Keratinocyte (primary cell): ENCODE data around the gene GAS6. TPM values are rescaled to one million over a fixed set of nuclear protein-coding genes. Genes with fewer than 3 reads are reported as not detected.

Experiments
- DNase-seq: peaks from one replicate; pipeline ENCODE4 v3.0.0-alpha.2; 2011; ENCODE audit warnings: low read depth, missing footprints, low spot score
- FAIRE-seq: peaks from 2 replicates; lab custom pipeline; 2011; peaks lifted over from hg19 to GRCh38; lab: Jason Lieb, UNC
- H2AFZ ChIP-seq: 2 replicates; pipeline ENCODE4 v1.6.0; 2012; ENCODE audit warnings: low read length, control low read depth, inconsistent platforms; ENCODE audit not compliant: control insufficient read depth
- H3K27ac ChIP-seq: 2 replicates; pipeline ENCODE4 v1.5.1; 2011; ENCODE audit warnings: low read length; ENCODE audit not compliant: control insufficient read depth, insufficient read depth
- H3K27me3 ChIP-seq: 3 replicates; pipeline ENCODE4 v1.6.0; 2011; ENCODE audit warnings: low read length; ENCODE audit not compliant: control insufficient read depth, insufficient read depth; ENCODE audit errors: extremely low read depth
- H3K36me3 ChIP-seq, 2 experiments: 2 replicates in 1 of 2; 3 replicates in 1 of 2; pipeline ENCODE4 v1.5.1; 2011; ENCODE audit warnings: low read length in 2 of 2, mild to moderate bottlenecking in 1 of 2; ENCODE audit not compliant: control insufficient read depth in 2 of 2, insufficient read depth in 2 of 2; ENCODE audit errors: extremely low read depth in 1 of 2
- H3K4me1 ChIP-seq: 3 replicates; pipeline ENCODE4 v1.5.1; 2011; ENCODE audit warnings: low read length; ENCODE audit not compliant: control insufficient read depth, insufficient read depth; ENCODE audit errors: extremely low read depth
- H3K4me2 ChIP-seq: 3 replicates; pipeline ENCODE4 v1.6.0; 2011; ENCODE audit warnings: low read depth, low read length; ENCODE audit not compliant: control insufficient read depth, insufficient read depth; ENCODE audit errors: extremely low read depth
- H3K4me3 ChIP-seq, 3 experiments: fragments of 200-600 bp in 1 of 3; sonication (generic) in 1 of 3; 2 replicates in 2 of 3; 3 replicates in 1 of 3; pipeline ENCODE4 v1.5.1; 2011 to 2016; ENCODE audit warnings: low read length in 3 of 3, mild to moderate bottlenecking in 3 of 3, control low read depth in 2 of 3, inconsistent platforms in 1 of 3, low read depth in 1 of 3, mixed read lengths in 1 of 3, mixed run types in 1 of 3, moderate library complexity in 1 of 3; ENCODE audit not compliant: control insufficient read depth in 2 of 3, insufficient read depth in 2 of 3; ENCODE audit errors: extremely low read depth in 1 of 3
- H3K79me2 ChIP-seq: 2 replicates; pipeline ENCODE4 v1.6.0; 2012; ENCODE audit warnings: low read length; ENCODE audit not compliant: control insufficient read depth, insufficient read depth
- H3K9ac ChIP-seq: 3 replicates; pipeline ENCODE4 v1.6.0; 2011; ENCODE audit warnings: low read length; ENCODE audit not compliant: control insufficient read depth, insufficient read depth; ENCODE audit errors: extremely low read depth
- H3K9me1 ChIP-seq: 3 replicates; pipeline ENCODE4 v1.6.0; 2011; ENCODE audit warnings: low read length; ENCODE audit not compliant: control insufficient read depth, insufficient read depth; ENCODE audit errors: extremely low read depth
- H3K9me3 ChIP-seq: 2 replicates; pipeline ENCODE4 v1.5.1; 2012; ENCODE audit warnings: low read depth, low read length; ENCODE audit not compliant: control insufficient read depth
- H4K20me1 ChIP-seq: 3 replicates; pipeline ENCODE4 v1.6.0; 2011; ENCODE audit warnings: low read length; ENCODE audit not compliant: control insufficient read depth, insufficient read depth; ENCODE audit errors: extremely low read depth
- EZH2 ChIP-seq: IDR thresholded peaks from one replicate; pipeline ENCODE4 v1.6.1; 2012; ENCODE audit warnings: inconsistent platforms, mild to moderate bottlenecking, low read length, moderate library complexity
- dilution Hi-C: fragments of 300-500 bp; cut with MboI; formaldehyde crosslinking; loops from one replicate; pipeline ENCODE4 v1.7.0; 2020; ENCODE audit warnings: low sequenced_read_pairs; ENCODE audit not compliant: extremely low pct_ligation_motif_present
- polyA plus RNA-seq, 5 experiments: library from polyadenylated mRNA; depleted of rRNA in 3 of 5; stranded (reverse) in 3 of 5; stranded (forward) in 1 of 5; unstranded in 1 of 5; fragments of >200 nt; gene quantifications; 1 replicate in 1 of 5; 2 replicates in 3 of 5; 3 replicates in 1 of 5; pipeline versions ENCODE4 v1.2.1 to v1.2.3, GENCODE V29; 2011 to 2012; ENCODE audit warnings: missing spikeins in 2 of 5, low read depth in 1 of 5, low replicate concordance in 1 of 5
- TF ChIP-seq, protein P1 (sequence below), 3 experiments: IDR thresholded peaks in 1 of 3; conservative IDR thresholded peaks in 1 of 3; optimal IDR thresholded peaks in 1 of 3; 2 replicates in 2 of 3; 3 replicates in 1 of 3; pipeline versions ENCODE3 to v1.5.1; 2011; ENCODE audit warnings: low read length in 3 of 3, mild to moderate bottlenecking in 3 of 3, moderate library complexity in 2 of 3, control low read depth in 1 of 3, inconsistent platforms in 1 of 3; ENCODE audit not compliant: insufficient read depth in 2 of 3; ENCODE audit errors: extremely low read depth in 1 of 3

Gene GAS6
- polyA plus RNA-seq, 1 donor (not counting 4 experiments of a cell fraction or from before 2014, with no cell fraction given), result 163 TPM

DNA sequence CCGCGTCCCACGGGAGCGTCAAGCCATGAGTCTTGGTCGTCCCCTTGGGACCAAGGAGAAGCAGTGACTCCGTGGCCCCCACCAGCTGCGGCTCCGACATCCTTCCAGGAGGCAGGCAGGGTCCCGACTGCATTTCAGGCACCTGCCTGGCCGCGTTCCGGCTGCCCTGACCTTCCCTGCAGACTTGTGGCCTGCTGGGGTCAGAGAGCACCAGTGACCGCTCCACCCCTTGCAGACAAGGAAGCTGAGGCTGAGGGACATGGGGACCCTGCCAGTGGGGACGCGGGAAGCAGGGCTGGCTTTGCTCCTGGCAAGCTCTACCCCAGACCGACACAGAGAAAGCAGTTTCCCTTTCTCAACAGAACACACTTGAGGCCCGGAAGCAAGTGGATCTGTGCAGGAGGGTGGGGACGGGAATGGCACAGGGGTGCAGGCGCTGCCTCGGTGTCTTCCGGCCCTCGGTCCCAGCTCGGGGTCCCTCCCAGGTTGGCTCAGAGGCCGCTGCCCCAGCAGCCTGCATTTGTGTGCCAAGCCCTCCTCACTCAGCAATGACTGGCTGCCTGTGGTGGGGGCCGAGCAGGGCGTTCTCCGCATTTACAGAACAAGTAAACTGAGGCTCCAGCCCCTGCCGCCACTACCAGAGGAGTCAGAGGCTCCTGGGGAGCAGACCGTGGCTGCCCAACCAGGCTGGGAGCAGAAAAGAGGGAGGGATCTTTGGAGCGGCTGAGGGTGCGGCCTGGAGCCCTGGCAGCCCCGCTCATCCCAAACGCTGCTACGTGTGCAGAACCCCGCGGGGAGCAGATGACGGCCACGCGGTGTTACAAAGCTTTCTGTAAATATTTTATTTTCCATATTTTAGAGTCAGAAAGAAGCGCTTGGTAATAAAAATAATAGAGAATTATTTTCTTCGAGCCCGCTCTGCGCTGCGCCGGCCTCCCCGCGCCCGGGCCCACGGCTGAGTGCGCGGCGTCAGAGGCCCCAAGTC, 43.9 kb downstream of the GAS6 start:
- H3K4me1 ChIP-seq, result peaks cover 24% of the 10 kb centered on the region
- no peak overlapping the region for H2AFZ ChIP-seq
- no peaks in the 10 kb centered on the region for H3K9me1 ChIP-seq
- no peak for FAIRE-seq
- no peak overlapping the region for H3K4me2 ChIP-seq
- DNase-seq, result no peak
- no peaks in the 10 kb centered on the region for H3K79me2 ChIP-seq
- dilution Hi-C loops, result no loop called here
- peaks cover 22 to 30% of the 10 kb centered on the region in 2 experiments for H3K36me3 ChIP-seq
- no peak overlapping the region for H3K4me3 ChIP-seq
- TF ChIP-seq, protein P1, sequence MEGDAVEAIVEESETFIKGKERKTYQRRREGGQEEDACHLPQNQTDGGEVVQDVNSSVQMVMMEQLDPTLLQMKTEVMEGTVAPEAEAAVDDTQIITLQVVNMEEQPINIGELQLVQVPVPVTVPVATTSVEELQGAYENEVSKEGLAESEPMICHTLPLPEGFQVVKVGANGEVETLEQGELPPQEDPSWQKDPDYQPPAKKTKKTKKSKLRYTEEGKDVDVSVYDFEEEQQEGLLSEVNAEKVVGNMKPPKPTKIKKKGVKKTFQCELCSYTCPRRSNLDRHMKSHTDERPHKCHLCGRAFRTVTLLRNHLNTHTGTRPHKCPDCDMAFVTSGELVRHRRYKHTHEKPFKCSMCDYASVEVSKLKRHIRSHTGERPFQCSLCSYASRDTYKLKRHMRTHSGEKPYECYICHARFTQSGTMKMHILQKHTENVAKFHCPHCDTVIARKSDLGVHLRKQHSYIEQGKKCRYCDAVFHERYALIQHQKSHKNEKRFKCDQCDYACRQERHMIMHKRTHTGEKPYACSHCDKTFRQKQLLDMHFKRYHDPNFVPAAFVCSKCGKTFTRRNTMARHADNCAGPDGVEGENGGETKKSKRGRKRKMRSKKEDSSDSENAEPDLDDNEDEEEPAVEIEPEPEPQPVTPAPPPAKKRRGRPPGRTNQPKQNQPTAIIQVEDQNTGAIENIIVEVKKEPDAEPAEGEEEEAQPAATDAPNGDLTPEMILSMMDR (optimal IDR thresholded peaks at IDR 0.05 in 1 of 3, IDR thresholded peaks at IDR 0.05 in 1 of 3, conservative IDR thresholded peaks at IDR 0.05 in 1 of 3; ENCODE audit: extremely low read depth in 1 of 3, insufficient read depth in 2 of 3, low read length in 3 of 3), result no peak
- no peak for TF ChIP-seq EZH2
- H3K27me3 ChIP-seq, result no peaks in the 10 kb centered on the region
- no peaks in the 10 kb centered on the region for H3K9me3 ChIP-seq
- peak overlapping the region; percentile 60 for H3K27ac ChIP-seq
- H3K9ac ChIP-seq, result peak overlapping the region; percentile 50
- peaks cover 15% of the 10 kb centered on the region for H4K20me1 ChIP-seq

DNA sequence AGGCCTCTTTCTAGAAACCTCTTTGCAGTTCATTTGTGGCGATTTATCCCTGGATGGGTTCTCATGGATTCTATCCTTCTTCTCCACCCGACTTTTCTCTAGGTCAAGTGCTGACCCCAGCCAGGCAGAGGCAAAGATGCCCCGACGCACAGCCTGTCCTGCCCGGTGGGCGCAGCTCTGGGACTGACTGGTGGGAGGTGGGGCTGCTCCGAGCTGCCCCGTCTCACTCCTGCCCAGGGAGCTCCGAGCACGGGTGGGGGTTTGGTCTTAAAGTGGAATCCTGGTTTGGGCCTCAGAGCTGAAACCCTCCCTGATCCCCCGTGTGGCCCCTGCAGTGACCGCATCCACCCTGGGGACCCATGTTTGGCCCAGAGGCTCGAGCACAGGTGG, 44.5 kb downstream of the GAS6 start:
- peaks cover 15% of the 10 kb centered on the region for H4K20me1 ChIP-seq
- TF ChIP-seq, protein P1 (optimal IDR thresholded peaks at IDR 0.05 in 1 of 3, IDR thresholded peaks at IDR 0.05 in 1 of 3, conservative IDR thresholded peaks at IDR 0.05 in 1 of 3; ENCODE audit: extremely low read depth in 1 of 3, insufficient read depth in 2 of 3, low read length in 3 of 3), result no peak
- no peak for TF ChIP-seq EZH2
- H3K27ac ChIP-seq, result no peak overlapping the region
- no peaks in the 10 kb centered on the region for H3K9me1 ChIP-seq
- no peaks in the 10 kb centered on the region for H3K9me3 ChIP-seq
- H3K27me3 ChIP-seq, result no peaks in the 10 kb centered on the region
- H3K4me3 ChIP-seq, result no peak overlapping the region
- no peaks in the 10 kb centered on the region for H3K79me2 ChIP-seq
- FAIRE-seq (no peak), DNase-seq (no peak)
- H3K9ac ChIP-seq, result no peak overlapping the region
- dilution Hi-C loops, result no loop called here
- H3K4me2 ChIP-seq, result no peak overlapping the region
- no peak overlapping the region for H2AFZ ChIP-seq
- peaks cover 19 to 27% of the 10 kb centered on the region in 2 experiments for H3K36me3 ChIP-seq
- H3K4me1 ChIP-seq, result peaks cover 24% of the 10 kb centered on the region
